ENCODE results near the gene SEPTIN2. TPM values are rescaled to one million over a fixed set of nuclear protein-coding genes. Genes with fewer than 3 reads are reported as not detected.
A peak's percentile ranks its signal among the peaks of the same experiment; 100 is the strongest.

SEPTIN2 gene
- total and polyA plus RNA-seq, 10 of the 15 experiments (the other 5 are each of a cell fraction or from before 2014, with no cell fraction given) = 169 to 474 (median 269) TPM

DNA sequence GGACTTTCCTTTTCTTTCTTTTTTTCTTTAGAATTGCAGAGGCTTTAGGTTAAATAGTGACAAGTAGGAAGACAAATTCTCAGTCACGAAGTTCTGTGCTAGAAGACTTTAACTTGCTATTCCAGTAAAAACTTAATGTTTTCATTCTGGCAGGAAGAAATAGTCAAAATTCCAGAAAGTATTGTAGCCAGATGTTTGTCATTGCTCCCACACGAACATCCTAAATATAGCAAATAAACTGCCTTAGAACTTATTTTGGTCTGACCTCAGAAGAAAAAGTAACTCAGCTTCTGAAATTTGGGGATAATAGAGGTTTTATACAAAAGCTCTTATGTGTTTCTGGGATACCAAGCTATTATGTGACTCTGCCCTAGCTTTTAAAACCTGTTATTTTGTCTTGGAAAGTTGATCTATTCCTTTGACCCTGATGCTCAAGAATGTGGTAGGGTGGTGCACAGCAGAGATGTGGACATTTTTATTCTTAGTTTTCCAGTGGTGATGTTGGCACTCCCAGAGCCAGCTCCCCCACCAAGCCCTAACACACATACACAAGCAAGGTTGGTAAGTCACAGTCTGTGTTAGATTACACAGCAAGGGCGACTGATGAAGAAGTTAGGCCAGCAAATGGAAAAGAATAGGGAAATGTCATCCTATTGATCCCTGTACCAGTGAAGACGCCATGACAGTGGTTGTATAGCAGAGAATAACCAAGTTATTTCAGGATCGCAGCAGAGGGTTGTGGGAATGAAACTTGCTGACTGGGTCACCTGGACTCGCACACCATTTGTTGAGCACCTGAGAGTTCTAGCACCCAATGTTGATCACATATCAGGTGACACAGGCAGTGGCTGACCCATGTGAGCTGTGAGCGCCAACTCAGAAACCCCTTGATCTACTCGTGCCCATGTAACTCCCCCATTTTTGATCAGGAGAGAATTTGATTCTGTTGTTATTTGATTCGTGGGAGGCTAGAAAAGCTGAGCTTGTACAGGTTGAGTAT, 64.1 kb downstream of the SEPTIN2 start:
- Histone ChIP-seq H3K9me3 (replicated peaks; ENCODE audit: control insufficient read depth, insufficient read depth, low read length) (no peaks in the 10 kb centered on the region; the same call in 2 of the 3 replicates), H3K36me3 (ENCODE audit: control insufficient read depth in 2 of 2, insufficient read depth in 2 of 2, low read length in 1 of 2) (peaks cover 5 to 14% of the 10 kb centered on the region in 2 experiments; a peak in 3 of 4 replicates), H3K4me1 (ENCODE audit: control insufficient read depth, insufficient read depth, low read length) (peaks cover 23% of the 10 kb centered on the region), H3K79me2 (ENCODE audit: control insufficient read depth, insufficient read depth, low read length) (peaks cover 28% of the 10 kb centered on the region), H3K4me3 (no peak overlapping the region), H4K20me1 (ENCODE audit: control insufficient read depth, insufficient read depth) (no peaks in the 10 kb centered on the region), H3K27me3 (replicated peaks in 1 of 2; ENCODE audit: control insufficient read depth in 2 of 2, insufficient read depth in 2 of 2, low read length in 1 of 2) (no peaks in the 10 kb centered on the region), H3K9ac (ENCODE audit: control insufficient read depth, insufficient read depth, low read length) (no peak overlapping the region), H2AFZ (ENCODE audit: control insufficient read depth, low read depth, low read length) (no peak overlapping the region), H3K27ac (ENCODE audit: control insufficient read depth, insufficient read depth) (no peak overlapping the region), H3K4me2 (ENCODE audit: control insufficient read depth, insufficient read depth) (no peak overlapping the region)
- ChIA-PET SMC1A (ENCODE audit: uncharacterized antibody, unreplicated experiment) (interaction anchor here (0.7 to 10.6 kb wide), 3 partner anchors 9 to 16 kb away, joined by 3 to 239 read pairs (median 27); no protein-coding TSS in a partner anchor), CTCF (interaction anchor here (1.1 to 1.5 kb wide), 2 partner anchors 12 to 28 kb away, joined by 3 to 5 read pairs; no protein-coding TSS in a partner anchor), POLR2A (interaction anchor here (0.8 to 1.0 kb wide), 2 partner anchors 12 to 21 kb away, joined by 3 to 5 read pairs; no protein-coding TSS in a partner anchor), RAD21 (ENCODE audit: unreplicated experiment) (interaction anchor here (1.2 to 4.2 kb wide), 4 partner anchors 12 to 21 kb away, joined by 3 to 16 read pairs (median 4); no protein-coding TSS in a partner anchor)
- in situ Hi-C loops (cut with MboI) = no loop called here
- no peak for TF ChIP-seq FOS (IDR thresholded peaks at IDR 0.05; ENCODE audit: borderline replicate concordance, extremely low read depth, insufficient read length)
- no peak for TF ChIP-seq SIX5 (IDR thresholded peaks at IDR 0.05; ENCODE audit: low read depth, low read length, severe bottlenecking)
- TF ChIP-seq HCFC1 (IDR thresholded peaks at IDR 0.05; ENCODE audit: low read length) = no peak
- TF ChIP-seq RBBP5 (conservative IDR thresholded peaks at IDR 0.05) = no peak
- no peak for TF ChIP-seq EZH2 (IDR thresholded peaks at IDR 0.05; ENCODE audit: borderline replicate concordance, control insufficient read depth, low read depth, low read length)
- TF ChIP-seq NR2C1 (IDR thresholded peaks at IDR 0.05) = no peak
- no peak for TF ChIP-seq SPI1 (IDR thresholded peaks at IDR 0.05; ENCODE audit: borderline replicate concordance, insufficient read depth, low read depth, low read length)
- TF ChIP-seq ZNF384 (IDR thresholded peaks at IDR 0.05; ENCODE audit: borderline replicate concordance, low read depth, low read length) = no peak
- intact Hi-C loops (cut with micrococcal nuclease; ENCODE audit: unreplicated experiment) = no loop called here
- no peak for DNase-seq (ENCODE audit: low read depth, low spot score)
- TSS peak; percentile 23 for BruUV-seq (replicated peaks)
- no peak for FAIRE-seq
- no peak for ATAC-seq
- 95% methylated on average over 9 of the region's 9 CpGs for WGBS (ENCODE audit: insufficient coverage, insufficient replicate concordance, low lambda C conversion rate, missing lambda C conversion rate)

Data from GM12878 (cell line).